IgD-negative memory B cell (primary cell): ENCODE data around the gene PLD4. TPM values are rescaled to one million over a fixed set of nuclear protein-coding genes. Genes with fewer than 3 reads are reported as not detected.

ENCODE experiments used
- H3K27ac Mint-ChIP-seq, 3 donors: one replicate each; pipeline ENCODE4 v1.8.0; 2020 to 2022; ENCODE audit warnings: mild to moderate bottlenecking in 3 of 3, mixed read lengths in 3 of 3, moderate library complexity in 1 of 3
- H3K27me3 Mint-ChIP-seq: one replicate; pipeline ENCODE4 v1.8.0; 2021; ENCODE audit warnings: mixed read lengths
- H3K36me3 Mint-ChIP-seq: one replicate; pipeline ENCODE4 v1.8.0; 2020; ENCODE audit warnings: mild to moderate bottlenecking, mixed read lengths
- H3K4me1 Mint-ChIP-seq, 3 donors: one replicate each; pipeline ENCODE4 v1.8.0; 2020 to 2022; ENCODE audit warnings: mixed read lengths in 3 of 3, mild to moderate bottlenecking in 1 of 3
- H3K4me3 Mint-ChIP-seq, 4 donors: one replicate each; pipeline ENCODE4 v1.8.0; 2020 to 2022; ENCODE audit warnings: mild to moderate bottlenecking in 4 of 4, mixed read lengths in 4 of 4, moderate library complexity in 3 of 4
- H3K9me3 Mint-ChIP-seq, 3 donors: one replicate each; pipeline ENCODE4 v1.8.0; 2020 to 2021; ENCODE audit warnings: mixed read lengths in 3 of 3, mild to moderate bottlenecking in 1 of 3
- polyA plus RNA-seq: library from polyadenylated mRNA; unstranded; fragments of 300-500 nt; fragmentation: Illumina TruSeq; gene quantifications from one replicate; pipeline ENCODE4 v1.2.3, GENCODE V29; 2021

Gene PLD4
- polyA plus RNA-seq, 1 donor from 2014 or later, result 103 TPM

- peaks cover 1% of the 10 kb centered on the region for H3K36me3 Mint-ChIP-seq
- peaks cover 20 to 27% (median 27%) of the 10 kb centered on the region in 3 donors for H3K4me1 Mint-ChIP-seq
- H3K27me3 Mint-ChIP-seq, result no peaks in the 10 kb centered on the region
- H3K27ac Mint-ChIP-seq, result peak overlapping the region in 1 of 3 donors; percentile 32
- H3K4me3 Mint-ChIP-seq, result peak overlapping the region in 3 of 4 donors; percentile 12 to 95 (median 90)
- H3K9me3 Mint-ChIP-seq, result no peaks in the 10 kb centered on the region
Measured at GRCh38 chr14:104927432-104927816, 2.7 kb downstream of the PLD4 start.

- H3K36me3 Mint-ChIP-seq, result peaks cover 1% of the 10 kb centered on the region
- no peaks in the 10 kb centered on the region for H3K9me3 Mint-ChIP-seq
- H3K27me3 Mint-ChIP-seq, result no peaks in the 10 kb centered on the region
- H3K4me1 Mint-ChIP-seq, result peaks cover 16 to 24% (median 22%) of the 10 kb centered on the region in 3 donors
- no peak overlapping the region for H3K4me3 Mint-ChIP-seq
- H3K27ac Mint-ChIP-seq, result no peak overlapping the region
Measured at GRCh38 chr14:104927901-104928300, 3.2 kb downstream of the PLD4 start.

- H3K27me3 Mint-ChIP-seq, result no peaks in the 10 kb centered on the region
- no peak overlapping the region for H3K27ac Mint-ChIP-seq
- peaks cover 1% of the 10 kb centered on the region for H3K36me3 Mint-ChIP-seq
- H3K4me3 Mint-ChIP-seq, result no peak overlapping the region
- H3K9me3 Mint-ChIP-seq, result no peaks in the 10 kb centered on the region
- peaks cover 14 to 18% (median 15%) of the 10 kb centered on the region in 3 donors for H3K4me1 Mint-ChIP-seq
Measured at GRCh38 chr14:104928391-104929133, 3.9 kb downstream of the PLD4 start.

DNA sequence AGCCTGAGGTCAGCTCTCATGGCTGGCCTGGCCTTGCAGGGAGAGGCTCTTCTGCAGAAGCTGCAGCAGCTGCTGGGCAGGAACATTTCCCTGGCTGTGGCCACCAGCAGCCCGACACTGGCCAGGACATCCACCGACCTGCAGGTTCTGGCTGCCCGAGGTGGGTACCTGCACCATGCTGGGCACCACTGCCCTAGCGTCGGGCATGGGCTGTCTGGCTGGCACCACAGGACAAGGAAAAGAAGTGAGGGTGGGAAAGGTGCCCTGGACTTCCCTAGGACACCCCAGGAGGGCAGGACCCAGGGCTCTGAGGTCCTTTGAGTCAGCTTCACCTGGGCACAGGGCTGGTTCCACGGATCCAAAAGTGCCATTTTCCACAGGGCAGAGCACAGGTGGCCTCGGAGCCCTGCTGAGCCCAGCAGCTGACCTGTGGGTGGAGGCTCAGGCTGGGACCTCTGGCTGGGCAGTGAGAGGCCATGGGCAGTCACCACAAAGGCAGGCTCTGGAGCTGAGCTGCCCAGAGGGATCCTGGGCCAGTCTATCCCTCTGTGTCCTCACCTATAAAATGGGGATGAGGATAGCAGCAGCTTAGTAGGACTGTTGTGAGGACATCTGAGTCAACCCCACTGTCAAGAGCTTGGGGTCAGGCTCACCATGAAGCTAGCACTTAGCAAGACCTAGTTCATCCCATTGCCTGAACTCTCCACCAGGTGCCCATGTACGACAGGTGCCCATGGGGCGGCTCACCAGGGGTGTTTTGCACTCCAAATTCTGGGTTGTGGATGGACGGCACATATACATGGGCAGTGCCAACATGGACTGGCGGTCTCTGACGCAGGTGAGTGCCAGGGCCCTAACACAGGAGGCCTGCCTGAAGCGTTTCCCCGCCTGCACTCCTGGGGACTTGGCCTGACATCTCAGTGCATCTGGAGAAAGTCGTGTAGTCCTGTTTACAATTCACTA is 4.9 kb downstream of the PLD4 start:
- H3K27ac Mint-ChIP-seq, result peak overlapping the region in 1 of 3 donors; percentile 18
- H3K9me3 Mint-ChIP-seq, result no peaks in the 10 kb centered on the region
- H3K36me3 Mint-ChIP-seq, result peaks cover 1% of the 10 kb centered on the region
- H3K4me1 Mint-ChIP-seq, result peaks cover 9 to 13% (median 10%) of the 10 kb centered on the region in 3 donors
- H3K4me3 Mint-ChIP-seq, result peak overlapping the region in 1 of 4 donors; percentile 4
- no peaks in the 10 kb centered on the region for H3K27me3 Mint-ChIP-seq

DNA sequence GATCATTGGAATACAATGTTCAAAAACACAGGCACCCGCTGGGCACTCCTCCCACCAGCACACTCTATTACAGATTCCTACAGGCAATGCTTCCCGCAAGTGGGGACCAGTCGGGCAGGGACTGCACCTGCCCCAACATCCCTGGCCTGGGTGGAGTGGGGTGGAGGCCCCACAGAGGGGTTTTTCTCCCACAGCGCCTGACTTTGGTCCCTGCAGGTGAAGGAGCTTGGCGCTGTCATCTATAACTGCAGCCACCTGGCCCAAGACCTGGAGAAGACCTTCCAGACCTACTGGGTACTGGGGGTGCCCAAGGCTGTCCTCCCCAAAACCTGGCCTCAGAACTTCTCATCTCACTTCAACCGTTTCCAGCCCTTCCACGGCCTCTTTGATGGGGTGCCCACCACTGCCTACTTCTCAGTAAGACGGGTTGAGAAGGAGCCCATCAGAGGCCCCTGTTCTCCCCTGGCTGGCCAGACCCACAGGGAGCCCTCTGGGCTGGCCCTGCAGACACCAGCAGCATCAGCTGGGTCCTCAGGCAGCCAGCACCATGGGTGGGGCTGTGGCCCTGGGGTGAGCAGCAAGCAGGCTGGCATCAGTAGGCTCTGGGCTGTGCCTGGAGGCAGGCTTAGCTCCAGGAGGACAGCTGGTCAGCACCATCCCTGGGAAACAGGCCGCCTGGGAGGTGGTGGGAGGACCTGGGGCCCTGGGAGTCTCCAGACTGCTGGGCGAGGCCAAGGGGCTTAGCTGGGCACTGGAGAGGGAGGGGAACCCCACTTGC is 6.0 kb downstream of the PLD4 start:
- no peaks in the 10 kb centered on the region for H3K9me3 Mint-ChIP-seq
- no peaks in the 10 kb centered on the region for H3K36me3 Mint-ChIP-seq
- H3K27me3 Mint-ChIP-seq, result peaks cover 1% of the 10 kb centered on the region
- peaks cover 5 to 11% (median 8%) of the 10 kb centered on the region in 3 donors for H3K4me1 Mint-ChIP-seq
- peak overlapping the region in 1 of 3 donors; percentile 46 for H3K27ac Mint-ChIP-seq
- peak overlapping the region in 1 of 4 donors; percentile 4 for H3K4me3 Mint-ChIP-seq

- Mint-ChIP-seq H3K4me3 (no peak overlapping the region), H3K27me3 (peaks cover 1% of the 10 kb centered on the region), H3K27ac (no peak overlapping the region), H3K36me3 (no peaks in the 10 kb centered on the region), H3K9me3 (no peaks in the 10 kb centered on the region), H3K4me1 (peaks cover 5 to 11% (median 8%) of the 10 kb centered on the region in 3 donors)
Measured at GRCh38 chr14:104931304-104931770, 6.7 kb downstream of the PLD4 start.

DNA sequence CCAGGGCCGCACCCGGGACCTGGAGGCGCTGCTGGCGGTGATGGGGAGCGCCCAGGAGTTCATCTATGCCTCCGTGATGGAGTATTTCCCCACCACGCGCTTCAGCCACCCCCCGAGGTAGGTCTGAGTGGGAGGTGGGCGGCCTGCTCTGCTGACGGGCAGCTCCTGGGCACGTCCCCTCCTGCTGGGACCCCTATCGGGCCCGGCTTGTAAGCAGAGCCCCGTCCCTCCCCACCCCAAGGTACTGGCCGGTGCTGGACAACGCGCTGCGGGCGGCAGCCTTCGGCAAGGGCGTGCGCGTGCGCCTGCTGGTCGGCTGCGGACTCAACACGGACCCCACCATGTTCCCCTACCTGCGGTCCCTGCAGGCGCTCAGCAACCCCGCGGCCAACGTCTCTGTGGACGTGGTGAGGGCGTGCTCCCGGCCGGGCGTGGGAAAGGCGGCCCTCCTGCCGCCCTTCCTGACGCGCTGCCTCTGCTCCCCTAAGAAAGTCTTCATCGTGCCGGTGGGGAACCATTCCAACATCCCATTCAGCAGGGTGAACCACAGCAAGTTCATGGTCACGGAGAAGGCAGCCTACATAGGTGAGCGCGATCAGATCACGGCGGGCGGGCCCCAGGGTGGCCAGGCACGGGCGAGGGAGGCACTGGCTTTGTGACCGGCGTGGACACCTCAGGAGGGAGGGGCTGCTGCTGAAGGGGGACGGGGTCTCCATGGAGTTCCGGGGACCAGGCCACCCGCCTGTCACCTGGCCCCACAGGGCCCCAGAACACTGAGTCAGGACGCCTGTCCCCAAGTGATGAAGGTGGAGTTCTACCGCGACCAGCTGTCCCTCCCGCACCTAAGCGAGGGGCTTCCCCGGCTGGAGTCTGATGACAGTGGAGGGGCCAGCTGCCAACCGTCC is 7.3 kb downstream of the PLD4 start:
- Mint-ChIP-seq H3K27me3 (peaks cover 1% of the 10 kb centered on the region), H3K36me3 (no peaks in the 10 kb centered on the region), H3K4me3 (peak overlapping the region in 3 of 4 donors; percentile 8 to 74 (median 33)), H3K27ac (no peak overlapping the region), H3K4me1 (peaks cover 0 to 7% (median 5%) of the 10 kb centered on the region in 3 donors), H3K9me3 (no peaks in the 10 kb centered on the region)

DNA sequence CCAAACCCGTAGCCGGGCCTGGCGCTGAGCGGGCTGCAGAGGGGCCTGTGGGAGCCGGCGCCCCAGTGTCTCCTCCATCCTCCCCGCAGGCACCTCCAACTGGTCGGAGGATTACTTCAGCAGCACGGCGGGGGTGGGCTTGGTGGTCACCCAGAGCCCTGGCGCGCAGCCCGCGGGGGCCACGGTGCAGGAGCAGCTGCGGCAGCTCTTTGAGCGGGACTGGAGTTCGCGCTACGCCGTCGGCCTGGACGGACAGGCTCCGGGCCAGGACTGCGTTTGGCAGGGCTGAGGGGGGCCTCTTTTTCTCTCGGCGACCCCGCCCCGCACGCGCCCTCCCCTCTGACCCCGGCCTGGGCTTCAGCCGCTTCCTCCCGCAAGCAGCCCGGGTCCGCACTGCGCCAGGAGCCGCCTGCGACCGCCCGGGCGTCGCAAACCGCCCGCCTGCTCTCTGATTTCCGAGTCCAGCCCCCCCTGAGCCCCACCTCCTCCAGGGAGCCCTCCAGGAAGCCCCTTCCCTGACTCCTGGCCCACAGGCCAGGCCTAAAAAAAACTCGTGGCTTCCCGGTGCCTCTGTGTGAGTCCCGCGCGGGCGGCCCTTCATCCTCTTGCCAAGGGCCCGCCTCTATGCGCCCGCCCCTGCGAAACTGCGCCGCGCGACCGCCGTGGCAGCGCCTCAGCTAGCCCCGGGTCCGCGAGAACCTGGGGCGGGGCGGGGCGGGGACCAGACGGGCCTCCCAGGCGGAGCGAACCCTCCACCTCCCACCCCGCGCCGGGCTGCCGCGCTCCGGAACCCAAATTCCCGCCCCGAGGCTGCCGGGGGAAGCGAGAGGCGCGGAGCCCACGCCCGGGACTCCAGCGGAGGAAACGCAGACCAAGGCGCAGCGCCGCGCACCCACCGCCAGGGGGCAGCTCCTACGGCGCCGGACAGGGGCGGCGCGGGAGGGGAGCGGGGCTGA is 8.3 kb downstream of the PLD4 start:
- Mint-ChIP-seq H3K4me1 (peaks cover 0 to 7% (median 7%) of the 10 kb centered on the region in 3 donors), H3K27ac (no peak overlapping the region), H3K36me3 (no peaks in the 10 kb centered on the region), H3K27me3 (peaks cover 1% of the 10 kb centered on the region), H3K9me3 (no peaks in the 10 kb centered on the region), H3K4me3 (peak overlapping the region in 3 of 4 donors; percentile 63 to 76 (median 75))

GRCh38 chr14:104933746-104934733 is 9.4 kb downstream of the PLD4 start:
- H3K9me3 Mint-ChIP-seq, result no peaks in the 10 kb centered on the region
- H3K27ac Mint-ChIP-seq, result peak overlapping the region in 1 of 3 donors; percentile 71
- H3K27me3 Mint-ChIP-seq, result peaks cover 1% of the 10 kb centered on the region
- H3K4me3 Mint-ChIP-seq, result peak overlapping the region; percentile 43 to 75 (median 50)
- peaks cover 0 to 7% (median 7%) of the 10 kb centered on the region in 3 donors for H3K4me1 Mint-ChIP-seq
- no peaks in the 10 kb centered on the region for H3K36me3 Mint-ChIP-seq

DNA sequence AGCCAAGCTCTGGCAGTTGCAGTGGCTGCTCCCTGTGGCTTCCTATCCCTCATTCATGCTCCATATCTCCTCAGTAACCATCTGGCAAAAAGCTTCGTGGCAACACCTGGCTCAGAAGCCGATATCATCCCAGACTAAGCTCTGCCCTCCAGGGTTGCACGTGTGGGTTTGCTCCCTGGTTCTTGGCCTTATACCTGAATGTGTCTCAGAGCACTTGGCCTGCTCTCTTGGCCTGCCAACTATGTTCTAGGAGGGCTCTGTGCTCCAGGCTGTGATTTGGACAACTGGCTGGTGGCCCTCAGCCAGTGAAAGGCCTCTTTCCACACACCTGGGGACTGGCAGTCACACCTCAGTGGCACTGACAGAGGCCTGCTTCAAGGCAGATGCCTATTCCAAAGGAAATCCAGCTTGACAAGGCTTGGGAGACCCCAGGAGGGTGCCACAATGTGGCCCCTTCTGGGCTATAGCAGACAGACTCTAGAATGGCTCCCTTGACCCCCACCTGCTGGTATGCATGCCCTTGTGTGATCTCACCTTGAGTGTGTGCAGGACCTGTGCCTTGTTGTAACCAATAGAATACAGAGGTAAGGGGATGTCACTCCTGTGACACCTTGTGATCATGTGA is 10.5 kb downstream of the PLD4 start:
- Mint-ChIP-seq H3K27me3 (peaks cover 1% of the 10 kb centered on the region), H3K4me3 (peak overlapping the region; percentile 0 to 75 (median 52)), H3K4me1 (peaks cover 0 to 7% (median 7%) of the 10 kb centered on the region in 3 donors), H3K9me3 (no peaks in the 10 kb centered on the region), H3K36me3 (no peaks in the 10 kb centered on the region), H3K27ac (no peak overlapping the region)

DNA sequence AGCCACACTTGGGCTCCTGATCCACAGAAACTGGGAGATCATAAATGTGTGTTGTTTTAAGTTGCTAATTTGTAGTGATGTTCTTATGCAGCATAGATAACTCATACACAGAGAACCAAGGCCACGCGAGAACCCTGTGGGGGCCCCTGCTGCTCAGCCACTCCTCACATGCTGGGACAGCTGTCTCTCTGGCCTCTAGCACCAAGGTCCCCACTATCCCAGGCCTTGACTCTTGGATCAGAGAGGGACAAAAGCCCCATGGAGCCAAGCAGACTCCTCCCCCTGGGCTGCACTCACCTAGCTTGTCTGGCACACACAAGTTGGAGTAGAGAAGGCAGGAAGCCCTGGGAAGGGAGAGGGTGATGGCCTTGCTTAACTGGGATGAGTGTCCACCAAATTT is 11.3 kb downstream of the PLD4 start:
- H3K27me3 Mint-ChIP-seq, result peaks cover 1% of the 10 kb centered on the region
- no peak overlapping the region for H3K27ac Mint-ChIP-seq
- H3K4me1 Mint-ChIP-seq, result peaks cover 0 to 7% (median 7%) of the 10 kb centered on the region in 3 donors
- no peaks in the 10 kb centered on the region for H3K36me3 Mint-ChIP-seq
- no peak overlapping the region for H3K4me3 Mint-ChIP-seq
- H3K9me3 Mint-ChIP-seq, result no peaks in the 10 kb centered on the region
